IgD-negative memory B cell (primary cell): ENCODE measurements around the gene MAP3K1. TPM values are rescaled to one million over a fixed set of nuclear protein-coding genes. Genes with fewer than 3 reads are reported as not detected.
A peak's percentile ranks its signal among the peaks of the same experiment; 100 is the strongest.
"Not testable (repeated sequence)": the region's sequence is repeated elsewhere in the genome, so short reads cannot be mapped to it uniquely, and the experiment has no call there.

Source experiments
- H3K27ac Mint-ChIP-seq, 3 donors: one replicate each; pipeline ENCODE4 v1.8.0; 2020 to 2022; ENCODE audit warnings: mild to moderate bottlenecking in 3 of 3, mixed read lengths in 3 of 3, moderate library complexity in 1 of 3
- H3K27me3 Mint-ChIP-seq: one replicate; pipeline ENCODE4 v1.8.0; 2021; ENCODE audit warnings: mixed read lengths
- H3K36me3 Mint-ChIP-seq: one replicate; pipeline ENCODE4 v1.8.0; 2020; ENCODE audit warnings: mild to moderate bottlenecking, mixed read lengths
- H3K4me1 Mint-ChIP-seq, 3 donors: one replicate each; pipeline ENCODE4 v1.8.0; 2020 to 2022; ENCODE audit warnings: mixed read lengths in 3 of 3, mild to moderate bottlenecking in 1 of 3
- H3K4me3 Mint-ChIP-seq, 4 donors: one replicate each; pipeline ENCODE4 v1.8.0; 2020 to 2022; ENCODE audit warnings: mild to moderate bottlenecking in 4 of 4, mixed read lengths in 4 of 4, moderate library complexity in 3 of 4
- H3K9me3 Mint-ChIP-seq, 3 donors: one replicate each; pipeline ENCODE4 v1.8.0; 2020 to 2021; ENCODE audit warnings: mixed read lengths in 3 of 3, mild to moderate bottlenecking in 1 of 3
- polyA plus RNA-seq: library from polyadenylated mRNA; unstranded; fragments of 300-500 nt; fragmentation: Illumina TruSeq; gene quantifications from one replicate; pipeline ENCODE4 v1.2.3, GENCODE V29; 2021

MAP3K1 gene
- polyA plus RNA-seq, 1 donor from 2014 or later = 69.8 TPM

- Mint-ChIP-seq H3K4me3 (no peak overlapping the region), H3K4me1 (peaks cover under 1 to 3% (median 2%) of the 10 kb centered on the region in 3 donors), H3K36me3 (peaks cover 3% of the 10 kb centered on the region), H3K27me3 (no peaks in the 10 kb centered on the region), H3K9me3 (peaks cover 0 to 4% (median 0%) of the 10 kb centered on the region in 3 donors), H3K27ac (no peak overlapping the region)
Observed at GRCh38 chr5:56807679-56808078, 7.7 kb upstream of the MAP3K1 start.

GRCh38 chr5:56808211-56808610 lies 7.1 kb upstream of the MAP3K1 start:
- peaks cover 6 to 8% (median 7%) of the 10 kb centered on the region in 3 donors for H3K4me1 Mint-ChIP-seq
- no peaks in the 10 kb centered on the region for H3K27me3 Mint-ChIP-seq
- H3K27ac Mint-ChIP-seq = no peak overlapping the region
- H3K9me3 Mint-ChIP-seq = peaks cover 0 to 4% (median 0%) of the 10 kb centered on the region in 3 donors
- H3K36me3 Mint-ChIP-seq = peaks cover 3% of the 10 kb centered on the region
- H3K4me3 Mint-ChIP-seq = no peak overlapping the region

- Mint-ChIP-seq H3K4me1 (peaks cover 15 to 20% (median 18%) of the 10 kb centered on the region in 3 donors), H3K9me3 (peaks cover 0 to 4% (median 0%) of the 10 kb centered on the region in 3 donors), H3K27ac (no peak overlapping the region), H3K27me3 (no peaks in the 10 kb centered on the region), H3K4me3 (peak overlapping the region in 1 of 4 donors; percentile 37), H3K36me3 (peaks cover 3% of the 10 kb centered on the region)
Observed at GRCh38 chr5:56810826-56811225, 4.5 kb upstream of the MAP3K1 start.

- Mint-ChIP-seq H3K4me1 (peaks cover 15 to 20% (median 18%) of the 10 kb centered on the region in 3 donors), H3K27me3 (no peaks in the 10 kb centered on the region), H3K36me3 (peaks cover 3% of the 10 kb centered on the region), H3K4me3 (peak overlapping the region in 2 of 4 donors; percentile 5 to 21), H3K9me3 (peaks cover 0 to 4% (median 0%) of the 10 kb centered on the region in 3 donors), H3K27ac (peak overlapping the region in 2 of 3 donors; percentile 69 to 94)
Observed at GRCh38 chr5:56812110-56812509, 3.2 kb upstream of the MAP3K1 start.

- Mint-ChIP-seq H3K4me1 (peaks cover 15 to 21% (median 18%) of the 10 kb centered on the region in 3 donors), H3K27me3 (no peaks in the 10 kb centered on the region), H3K27ac (peak overlapping the region; percentile 93 to 99 (median 94)), H3K36me3 (peaks cover under 1% of the 10 kb centered on the region), H3K4me3 (peak overlapping the region; percentile 90 to 96 (median 94)), H3K9me3 (peaks cover 0 to 4% (median 0%) of the 10 kb centered on the region in 3 donors)
Observed at GRCh38 chr5:56813302-56813701, 2.0 kb upstream of the MAP3K1 start.

- Mint-ChIP-seq H3K4me3 (peak overlapping the region; percentile 90 to 96 (median 94)), H3K4me1 (peaks cover 19 to 29% (median 27%) of the 10 kb centered on the region in 3 donors), H3K27ac (peak overlapping the region; percentile 94 to 99 (median 95)), H3K9me3 (peaks cover 0 to 1% (median 0%) of the 10 kb centered on the region in 3 donors), H3K27me3 (no peaks in the 10 kb centered on the region), H3K36me3 (no peaks in the 10 kb centered on the region)
Observed at GRCh38 chr5:56814361-56814962, 887 bp upstream of the MAP3K1 start.

- peaks cover 4% of the 10 kb centered on the region for H3K36me3 Mint-ChIP-seq
- H3K4me1 Mint-ChIP-seq = peaks cover 29 to 40% (median 37%) of the 10 kb centered on the region in 3 donors
- peak overlapping the region; percentile 96 to 98 (median 97) for H3K27ac Mint-ChIP-seq
Observed at GRCh38 chr5:56815658-56816545, 553 bp downstream of the MAP3K1 start.

GRCh38 chr5:56816546-56817081 lies 1.3 kb downstream of the MAP3K1 start:
- peak overlapping the region; percentile 96 to 98 (median 97) for H3K27ac Mint-ChIP-seq
- H3K27me3 Mint-ChIP-seq = no peaks in the 10 kb centered on the region
- H3K36me3 Mint-ChIP-seq = peaks cover 8% of the 10 kb centered on the region
- H3K4me3 Mint-ChIP-seq = peak overlapping the region; percentile 94 to 97 (median 96)
- peaks cover 34 to 44% (median 41%) of the 10 kb centered on the region in 3 donors for H3K4me1 Mint-ChIP-seq
- H3K9me3 Mint-ChIP-seq = no peaks in the 10 kb centered on the region

More at GRCh38 chr5:56815658-56816545, 553 bp downstream of the MAP3K1 start:
- H3K9me3 Mint-ChIP-seq = no peaks in the 10 kb centered on the region
- H3K4me3 Mint-ChIP-seq = peak overlapping the region; percentile 94 to 97 (median 96)
- H3K27me3 Mint-ChIP-seq = no peaks in the 10 kb centered on the region

- Mint-ChIP-seq H3K9me3 (no peaks in the 10 kb centered on the region), H3K27me3 (no peaks in the 10 kb centered on the region), H3K36me3 (peaks cover 10% of the 10 kb centered on the region), H3K4me3 (peak overlapping the region; percentile 94 to 97 (median 96)), H3K4me1 (peaks cover 39 to 47% (median 46%) of the 10 kb centered on the region in 3 donors), H3K27ac (peak overlapping the region; percentile 96 to 98 (median 97))
Observed at GRCh38 chr5:56817263-56818014, 2.1 kb downstream of the MAP3K1 start.

GRCh38 chr5:56818450-56819037 lies 3.2 kb downstream of the MAP3K1 start:
- Mint-ChIP-seq H3K4me1 (peaks cover 41 to 48% (median 48%) of the 10 kb centered on the region in 3 donors), H3K27ac (peak overlapping the region; percentile 86 to 97 (median 93)), H3K27me3 (no peaks in the 10 kb centered on the region)

GRCh38 chr5:56819060-56819881 lies 3.9 kb downstream of the MAP3K1 start:
- no peaks in the 10 kb centered on the region for H3K27me3 Mint-ChIP-seq

More at GRCh38 chr5:56818450-56819037, 3.2 kb downstream of the MAP3K1 start:
- Mint-ChIP-seq H3K4me3 (peak overlapping the region; percentile 94 to 97 (median 95)), H3K36me3 (peaks cover 10% of the 10 kb centered on the region), H3K9me3 (no peaks in the 10 kb centered on the region)

GRCh38 chr5:56821868-56822267 lies 6.5 kb downstream of the MAP3K1 start:
- Mint-ChIP-seq H3K27ac (peak overlapping the region in 2 of 3 donors; percentile 34 to 67), H3K4me1 (peaks cover 64 to 67% (median 66%) of the 10 kb centered on the region in 3 donors), H3K36me3 (peaks cover 14% of the 10 kb centered on the region), H3K4me3 (peak overlapping the region in 3 of 4 donors; percentile 28 to 86 (median 80))
- not testable (repeated sequence) for H3K9me3 Mint-ChIP-seq, H3K27me3 Mint-ChIP-seq

More at GRCh38 chr5:56819060-56819881, 3.9 kb downstream of the MAP3K1 start:
- H3K27ac Mint-ChIP-seq = peak overlapping the region; percentile 86 to 97 (median 93)
- H3K4me3 Mint-ChIP-seq = peak overlapping the region; percentile 83 to 97 (median 95)
- peaks cover 10% of the 10 kb centered on the region for H3K36me3 Mint-ChIP-seq
- H3K4me1 Mint-ChIP-seq = peaks cover 42 to 47% (median 46%) of the 10 kb centered on the region in 3 donors
- H3K9me3 Mint-ChIP-seq = no peaks in the 10 kb centered on the region

- no peaks in the 10 kb centered on the region for H3K27me3 Mint-ChIP-seq
- H3K4me1 Mint-ChIP-seq = peaks cover 71 to 76% (median 74%) of the 10 kb centered on the region in 3 donors
- H3K36me3 Mint-ChIP-seq = peaks cover 14% of the 10 kb centered on the region
- peak overlapping the region; percentile 67 to 96 (median 87) for H3K27ac Mint-ChIP-seq
- peak overlapping the region; percentile 54 to 88 (median 82) for H3K4me3 Mint-ChIP-seq
- no peaks in the 10 kb centered on the region for H3K9me3 Mint-ChIP-seq
Observed at GRCh38 chr5:56822981-56823380, 7.6 kb downstream of the MAP3K1 start.
